Adrenal gland (tissue), 12 donors: ENCODE data around the gene RANBP3L. TPM values are rescaled to one million over a fixed set of nuclear protein-coding genes. Genes with fewer than 3 reads are reported as not detected.

Experiments used
- DNase-seq, 7 donors: peaks; one replicate each; pipeline ENCODE4 v3.0.0-alpha.2; 2019 to 2020
- H3K27ac ChIP-seq, 5 donors: fragments of 200-600 bp; sonication (generic) in 4 of 5; 1 replicate in 3 of 5; 2 replicates in 2 of 5; pipeline versions ENCODE4 v1.5.1 to v1.8.0; 2016 to 2020; ENCODE audit warnings: mild to moderate bottlenecking in 1 of 5
- H3K27me3 ChIP-seq: fragments of 200-600 bp; 2 replicates; pipeline ENCODE4 v1.8.0; 2021
- H3K36me3 ChIP-seq, 2 donors: fragments of 200-600 bp; replicated peaks in 1 of 2; 1 replicate in 1 of 2; 2 replicates in 1 of 2; pipeline versions ENCODE4 v1.5.1 to v1.8.0; 2018 to 2022
- H3K4me1 ChIP-seq, 2 donors: fragments of 200-600 bp; replicated peaks in 1 of 2; 1 replicate in 1 of 2; 2 replicates in 1 of 2; pipeline versions ENCODE4 v1.5.1 to v1.8.0; 2018 to 2021
- H3K4me3 ChIP-seq, 4 donors: fragments of 200-600 bp; sonication (generic) in 3 of 4; one replicate each; pipeline ENCODE4 v1.5.1; 2016 to 2018
- H3K9me3 ChIP-seq, 3 donors: fragments of 200-600 bp; sonication (generic) in 1 of 3; replicated peaks in 1 of 3; 1 replicate in 2 of 3; 2 replicates in 1 of 3; pipeline versions ENCODE4 v1.5.1 to v1.8.0; 2016 to 2021
- CTCF ChIP-seq, 6 experiments: fragments of 450-650 bp in 4 of 6; fragments of 200-600 bp in 2 of 6; sonication (generic) in 1 of 6; IDR thresholded peaks; 1 replicate in 5 of 6; 2 replicates in 1 of 6; pipeline versions ENCODE4 v1.5.1 to v1.8.0; 2016 to 2021; ENCODE audit warnings: antibody characterized with exemption in 6 of 6, mild to moderate bottlenecking in 2 of 6, moderate library complexity in 1 of 6
- POLR2A ChIP-seq, 2 donors: fragments of 450-650 bp; IDR thresholded peaks; one replicate each; pipeline ENCODE4 v1.6.1; 2017; ENCODE audit warnings: antibody characterized with exemption in 2 of 2, mild to moderate bottlenecking in 2 of 2, moderate library complexity in 1 of 2
- WGBS, 4 donors: extraction: QIAGEN DNeasy Blood & Tissue Kit in 2 of 4; methylation state at CpG; one replicate each; pipeline versions ENCODE4 v1.1.5 to v1.1.7; 2013 to 2017; 5-methylcytosine and 5-hydroxymethylcytosine counted together
- intact Hi-C, 2 donors: fragments of 100-400 bp; cut with DNase I; formaldehyde crosslinking; loops; one replicate each; pipeline versions ENCODE4 v1.14.1 to v1.15.0; 2022 to 2023
- polyA plus RNA-seq, 3 donors: library from polyadenylated mRNA; stranded (reverse); fragments of 200-250 nt in 2 of 3; fragments of 350-450 nt in 1 of 3; fragmentation: Illumina TruSeq in 1 of 3; extraction: RNeasy Lipid Tissue Mini Kit (QIAGEN cat#74804) in 1 of 3; gene quantifications; one replicate each; pipeline ENCODE4 v1.2.3, GENCODE V29; 2013 to 2014
- total RNA-seq, 9 donors: library from RNA; depleted of rRNA in 4 of 9; stranded (reverse); fragments of >200 nt in 4 of 9; fragments of 120-200 nt in 1 of 9; fragmentation: NEBNext Ultra II Directional in 1 of 9; extraction: Animal tissue kit (Norgen Biotek cat#: 25700) in 1 of 9; gene quantifications; one replicate each; pipeline versions ENCODE4 v1.1.0 to v1.2.4, GENCODE V29; 2013 to 2023
- donor health status: healthy with polysubstance abuse.
- donor health status: Bipolar disorder and iron deficiency.
- donor health status: DM: yes; HTN: yes; CAD: no.
- donor health status: DM: no; HTN: no; CAD: no.
- donor health status: DM: no; HTN: no; CAD: no.
- donor health status: DM: yes; HTN: yes; CAD: no.

Gene RANBP3L
- total and polyA plus RNA-seq, 12 donors: 0.30 to 21.6 (median 1.6) TPM

- intact Hi-C loops: no loop called here
- Histone ChIP-seq H3K36me3 (no peaks in the 10 kb centered on the region), H3K27ac (peak overlapping the region in 2 of 5 donors; percentile 11 to 27), H3K9me3 (no peaks in the 10 kb centered on the region), H3K4me1 (peaks cover 18 to 45% of the 10 kb centered on the region in 2 donors), H3K4me3 (no peak overlapping the region), H3K27me3 (no peaks in the 10 kb centered on the region)
- WGBS, 4 donors: 47 to 59% (median 56%) methylated on average over 7 of the region's 7 CpGs
- TF ChIP-seq CTCF (IDR thresholded peaks at IDR 0.05) (no peak), POLR2A (IDR thresholded peaks at IDR 0.05) (no peak)
- DNase-seq: peak in 2 of 7 donors; percentile 15 to 28
These were observed 2.5 kb upstream of the RANBP3L start for GRCh38 chr5:36304095-36304805.

- Histone ChIP-seq H3K27ac (peak overlapping the region; percentile 74 to 92 (median 83)), H3K36me3 (no peaks in the 10 kb centered on the region), H3K4me1 (peaks cover 18 to 45% of the 10 kb centered on the region in 2 donors), H3K4me3 (peak overlapping the region in 2 of 4 donors; percentile 16 to 48), H3K9me3 (no peaks in the 10 kb centered on the region), H3K27me3 (no peaks in the 10 kb centered on the region)
- TF ChIP-seq CTCF (IDR thresholded peaks at IDR 0.05) (no peak), POLR2A (IDR thresholded peaks at IDR 0.05) (no peak)
- DNase-seq: peak in 3 of 7 donors; percentile 17 to 20 (median 18)
- 15 to 40% (median 33%) methylated on average over 3 to 4 of the region's 4 CpGs for WGBS, 4 donors
- intact Hi-C loops: no loop called here
These were observed 668 bp downstream of the RANBP3L start for GRCh38 chr5:36300927-36301540.

GRCh38 chr5:36300191-36300926 lies 1.3 kb downstream of the RANBP3L start:
- Histone ChIP-seq H3K4me3 (peak overlapping the region in 2 of 4 donors; percentile 16 to 48), H3K27me3 (no peaks in the 10 kb centered on the region), H3K36me3 (no peaks in the 10 kb centered on the region), H3K4me1 (peaks cover 18 to 42% of the 10 kb centered on the region in 2 donors), H3K27ac (peak overlapping the region in 1 of 5 donors; percentile 88), H3K9me3 (no peaks in the 10 kb centered on the region)
- intact Hi-C loops: no loop called here
- 85 to 91% (median 87%) methylated on average over 3 of the region's 3 CpGs for WGBS, 4 donors
- DNase-seq: no peak
- TF ChIP-seq POLR2A (IDR thresholded peaks at IDR 0.05) (no peak), CTCF (IDR thresholded peaks at IDR 0.05) (no peak)

GRCh38 chr5:36298552-36298951 lies 3.1 kb downstream of the RANBP3L start:
- no peak overlapping the region for H3K27ac ChIP-seq
- peaks cover 10 to 26% of the 10 kb centered on the region in 2 donors for H3K4me1 ChIP-seq
- H3K4me3 ChIP-seq: no peak overlapping the region
- TF ChIP-seq POLR2A (IDR thresholded peaks at IDR 0.05): no peak
- TF ChIP-seq CTCF (IDR thresholded peaks at IDR 0.05): no peak
- intact Hi-C loops: no loop called here
- no peak for DNase-seq
- H3K36me3 ChIP-seq: no peaks in the 10 kb centered on the region
- no peaks in the 10 kb centered on the region for H3K9me3 ChIP-seq
- H3K27me3 ChIP-seq: no peaks in the 10 kb centered on the region
